ENCODE results near the gene METTL16.
"Not testable (repeated sequence)": the region's sequence is repeated elsewhere in the genome, so short reads cannot be mapped to it uniquely, and the experiment has no call there.

The METTL16 gene

GRCh38 chr17:2452216-2452750 is 59.4 kb downstream of the METTL16 start:
- no peak for DNase-seq (ENCODE audit: low spot score)

DNA sequence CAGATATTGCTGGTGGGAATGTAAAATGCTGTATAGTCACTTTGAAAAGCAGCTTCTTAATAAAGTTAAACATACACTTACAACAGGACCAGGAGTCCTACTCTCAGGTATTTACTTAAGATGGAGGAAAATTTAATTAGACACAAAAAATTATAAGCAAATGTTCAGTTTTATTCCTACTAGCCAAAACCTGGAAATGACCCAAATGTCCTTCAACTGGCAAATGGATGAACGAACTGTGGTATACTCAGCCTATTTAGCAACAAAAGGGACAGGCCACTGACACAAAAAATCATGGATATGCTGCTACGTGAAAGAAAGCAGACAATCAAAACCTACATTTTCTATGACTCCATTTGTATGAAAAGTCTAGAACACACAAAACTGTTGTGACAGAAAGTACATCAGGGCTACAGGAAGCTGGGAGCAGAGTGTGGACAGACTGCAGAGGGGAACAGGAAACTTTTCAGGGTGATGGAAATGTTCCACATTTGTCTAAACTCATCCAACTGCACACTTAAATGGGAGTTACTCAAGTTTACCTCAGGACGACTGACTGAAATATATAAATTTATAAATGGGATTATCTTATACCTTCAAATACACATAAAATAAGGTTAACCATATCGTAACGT is 61.6 kb downstream of the METTL16 start:
- no peak for DNase-seq (ENCODE audit: low spot score)

DNA sequence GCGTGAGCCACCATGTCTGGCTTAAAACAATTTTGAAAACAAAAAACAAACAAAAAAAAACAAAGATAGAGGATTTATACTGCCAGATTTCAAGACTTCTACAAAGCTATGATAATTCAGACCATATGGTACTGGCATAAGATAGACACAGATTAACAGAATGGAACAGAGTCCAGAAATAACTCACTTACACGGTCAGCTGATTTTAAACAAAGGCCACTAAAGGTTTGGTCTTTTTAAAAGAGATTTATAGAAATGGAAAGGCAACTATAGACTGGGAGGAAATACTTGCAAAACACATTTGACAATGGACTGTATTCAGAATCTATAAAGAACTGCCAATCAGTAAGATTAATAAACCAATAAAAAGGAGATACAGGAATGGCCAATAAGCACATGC is 62.2 kb downstream of the METTL16 start:
- no peak for DNase-seq (ENCODE audit: low spot score)

GRCh38 chr17:2447479-2447878 is 64.2 kb downstream of the METTL16 start:
- not testable (repeated sequence) for DNase-seq (ENCODE audit: low spot score)

DNA sequence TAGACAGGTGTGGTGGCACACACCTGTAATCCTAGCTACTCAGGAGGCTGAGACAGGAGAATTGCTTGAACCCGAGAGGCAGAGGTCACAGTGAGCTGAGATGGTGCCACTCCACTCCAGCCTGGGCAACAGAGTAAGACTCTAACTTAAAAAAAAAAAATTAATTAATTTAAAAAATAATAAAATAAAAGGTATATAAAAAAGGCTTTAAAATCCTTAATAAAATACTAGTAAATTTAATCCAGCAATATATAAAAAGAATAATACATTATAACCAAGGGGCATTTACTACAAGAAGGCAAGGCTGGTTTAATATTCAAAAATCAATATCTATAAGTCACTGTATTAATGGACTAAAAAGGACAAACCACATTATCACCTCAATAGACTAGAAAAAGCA is 66.0 kb downstream of the METTL16 start:
- no peak for DNase-seq (ENCODE audit: low spot score)

GRCh38 chr17:2444382-2444781 is 67.3 kb downstream of the METTL16 start:
- no peak for DNase-seq (ENCODE audit: low spot score)

DNA sequence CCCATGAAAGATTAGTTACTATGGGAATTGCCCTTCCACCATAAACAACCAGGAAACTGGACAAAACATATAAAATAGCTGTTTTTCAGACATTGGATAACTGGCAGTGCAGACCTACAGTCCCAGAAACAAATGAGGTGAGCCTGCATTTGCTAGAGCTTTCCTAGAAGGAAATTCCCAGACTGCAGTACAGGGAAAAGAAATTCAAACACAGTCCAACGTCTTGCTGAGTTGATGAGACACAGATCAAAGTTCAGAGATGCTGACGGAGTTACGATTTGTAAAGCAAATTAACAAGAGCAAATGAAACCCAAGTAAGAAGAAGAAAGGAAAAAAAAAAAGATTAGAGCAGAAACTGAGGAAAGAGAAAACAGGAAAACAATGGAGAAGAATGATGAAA is 69.5 kb downstream of the METTL16 start:
- no peak for DNase-seq (ENCODE audit: low spot score)

GRCh38 chr17:2440930-2441329 is 70.8 kb downstream of the METTL16 start:
- no peak for DNase-seq (ENCODE audit: low spot score)

- DNase-seq (ENCODE audit: low spot score), result not testable (repeated sequence)
Measured at GRCh38 chr17:2439997-2440396, 71.7 kb downstream of the METTL16 start.

DNA sequence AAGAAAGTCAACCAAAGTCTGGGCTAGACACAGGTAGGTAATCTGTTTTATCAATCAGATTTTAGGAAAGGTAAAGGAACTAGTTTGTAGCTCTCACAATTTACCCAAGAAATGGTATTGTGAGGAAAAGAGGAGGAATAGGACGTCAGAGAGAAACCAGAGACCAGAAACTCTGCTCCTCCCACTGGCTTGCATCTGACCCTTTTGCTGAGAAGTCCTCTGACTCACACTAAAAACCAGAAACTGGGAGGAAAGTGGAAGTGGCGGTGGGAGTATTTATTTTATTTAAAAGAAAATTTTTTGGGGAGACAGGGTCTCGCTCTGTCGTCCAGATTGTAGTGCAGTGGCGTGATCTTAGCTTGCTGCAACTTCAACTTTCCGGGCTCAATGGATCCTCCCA is 72.9 kb downstream of the METTL16 start:
- no peak for DNase-seq (ENCODE audit: low spot score)

DNA sequence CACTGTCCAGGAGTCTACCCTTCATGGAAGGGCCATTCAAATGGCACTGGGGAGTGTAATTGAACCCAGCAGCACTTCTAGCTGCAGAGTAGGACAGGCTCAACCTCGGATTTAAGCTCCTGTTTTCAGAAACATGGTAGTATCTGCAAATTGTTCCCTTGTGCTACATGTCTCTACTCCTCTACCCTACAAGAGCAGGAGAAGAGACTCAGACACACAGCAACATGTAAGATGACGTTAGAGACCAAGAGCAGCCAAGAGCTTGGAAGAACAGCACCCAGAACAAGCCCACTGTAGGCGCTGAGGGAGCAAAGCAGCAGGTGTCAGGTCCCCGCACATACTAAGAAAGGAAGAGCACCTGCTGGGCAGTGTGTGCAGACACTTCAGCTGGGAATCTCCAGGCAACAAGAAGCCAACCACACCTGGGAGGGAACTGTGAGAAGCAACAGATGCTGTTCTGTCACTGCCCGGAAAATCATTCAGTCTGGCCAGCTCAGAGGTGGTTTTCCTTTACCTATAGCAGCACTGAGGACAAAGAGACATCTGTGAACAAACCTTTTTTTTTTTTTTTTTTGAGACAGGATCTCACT is 75.3 kb downstream of the METTL16 start:
- no peak for DNase-seq (ENCODE audit: low spot score)

DNA sequence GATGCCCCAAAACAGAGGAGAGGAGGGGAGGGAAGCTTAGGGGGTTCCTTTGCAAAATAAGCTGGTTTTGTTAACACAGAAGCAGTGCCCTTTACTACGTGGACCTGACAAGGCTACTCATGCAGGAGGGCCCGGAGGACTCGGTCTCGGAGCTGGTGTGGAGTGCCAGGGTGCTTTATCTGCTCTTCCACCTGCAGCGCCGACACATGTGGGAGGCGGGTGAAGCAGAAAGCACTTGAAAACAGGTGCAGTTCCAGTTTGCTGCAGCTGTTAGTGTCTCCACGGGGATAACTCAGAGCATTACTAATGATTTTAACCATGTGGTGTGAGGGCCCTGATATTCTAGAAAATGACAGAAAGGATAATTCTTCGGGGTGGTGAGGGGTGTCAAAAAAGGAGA is 75.8 kb downstream of the METTL16 start:
- DNase-seq (ENCODE audit: low spot score), result no peak

DNA sequence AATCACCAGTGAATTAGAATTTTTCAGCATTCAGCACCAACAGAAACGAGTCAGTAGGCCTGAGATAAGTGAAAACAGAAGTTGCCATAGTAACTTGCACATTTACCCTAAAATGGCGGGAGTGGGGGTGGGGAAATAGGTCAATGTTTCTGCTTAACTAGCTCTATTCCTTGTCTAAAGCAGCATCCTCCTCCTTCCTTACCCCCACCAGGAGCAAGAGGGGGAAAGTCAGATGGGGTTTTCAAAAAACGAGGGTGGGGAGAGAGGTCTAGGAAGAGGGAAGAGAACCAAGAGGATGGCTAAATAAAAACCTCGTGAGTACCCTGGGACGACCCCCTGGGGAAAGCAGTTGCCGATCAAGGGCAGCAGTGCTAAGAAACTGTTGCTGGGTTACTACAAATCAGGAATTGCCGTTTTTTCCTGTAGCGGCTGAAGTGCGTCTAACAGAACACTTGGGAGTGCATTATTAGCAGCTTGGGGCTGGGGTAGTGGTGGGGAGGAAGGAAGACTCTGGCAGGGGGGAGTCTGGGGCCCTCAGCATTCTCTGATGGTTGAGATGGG is 76.4 kb downstream of the METTL16 start:
- peak; percentile 50 for DNase-seq (ENCODE audit: low spot score)

GRCh38 chr17:2433696-2434095 is 78.0 kb downstream of the METTL16 start:
- DNase-seq (ENCODE audit: low spot score), result no peak

GRCh38 chr17:2427910-2428309 is 83.8 kb downstream of the METTL16 start:
- DNase-seq (ENCODE audit: low spot score), result no peak

DNA sequence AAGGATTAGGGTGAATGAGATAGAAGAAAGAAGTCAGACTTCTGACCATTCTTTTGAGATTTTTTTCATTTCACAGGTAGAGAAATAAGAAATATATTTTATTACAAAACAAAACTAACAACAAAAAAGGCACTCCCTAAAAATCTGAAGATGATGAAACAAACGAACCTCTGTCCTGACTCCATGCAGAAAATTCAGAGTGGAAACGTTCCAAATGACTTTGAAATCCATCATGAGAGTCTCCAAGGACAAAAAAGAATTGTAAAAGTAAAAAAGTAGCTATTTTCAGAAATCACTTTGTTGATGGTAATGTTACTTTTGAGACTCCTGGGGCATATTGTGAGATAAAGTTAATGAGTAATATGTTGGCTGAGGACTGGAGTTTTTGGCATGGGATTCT is 84.5 kb downstream of the METTL16 start:
- DNase-seq (ENCODE audit: low spot score), result no peak

DNA sequence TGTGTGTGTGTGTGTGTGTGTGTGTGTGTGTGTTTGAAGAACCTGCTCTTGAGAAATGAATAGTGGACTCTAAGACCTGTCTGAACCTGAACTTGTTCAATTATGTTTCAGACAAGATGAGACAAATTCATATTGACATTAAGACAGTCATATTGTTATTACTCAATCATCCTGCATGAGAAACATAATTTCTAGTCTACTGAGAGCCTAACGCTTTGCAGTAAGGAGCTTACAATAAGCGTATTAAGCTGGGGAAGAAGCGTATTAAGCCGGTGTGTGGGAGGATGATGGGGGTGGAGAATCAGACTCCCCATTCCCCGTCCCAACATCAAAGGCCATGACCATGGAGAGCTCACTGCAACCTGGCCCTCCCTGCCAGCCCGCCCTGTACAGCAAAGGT is 88.4 kb downstream of the METTL16 start:
- no peak for DNase-seq (ENCODE audit: low spot score)

GRCh38 chr17:2421315-2422147 is 90.2 kb downstream of the METTL16 start:
- no peak for DNase-seq (ENCODE audit: low spot score)

GRCh38 chr17:2420176-2420575 is 91.5 kb downstream of the METTL16 start:
- no peak for DNase-seq (ENCODE audit: low spot score)

- DNase-seq (ENCODE audit: low spot score), result no peak
Measured at GRCh38 chr17:2419486-2419885, 92.2 kb downstream of the METTL16 start.

GRCh38 chr17:2418572-2418971 is 93.1 kb downstream of the METTL16 start:
- DNase-seq (ENCODE audit: low spot score), result no peak

DNA sequence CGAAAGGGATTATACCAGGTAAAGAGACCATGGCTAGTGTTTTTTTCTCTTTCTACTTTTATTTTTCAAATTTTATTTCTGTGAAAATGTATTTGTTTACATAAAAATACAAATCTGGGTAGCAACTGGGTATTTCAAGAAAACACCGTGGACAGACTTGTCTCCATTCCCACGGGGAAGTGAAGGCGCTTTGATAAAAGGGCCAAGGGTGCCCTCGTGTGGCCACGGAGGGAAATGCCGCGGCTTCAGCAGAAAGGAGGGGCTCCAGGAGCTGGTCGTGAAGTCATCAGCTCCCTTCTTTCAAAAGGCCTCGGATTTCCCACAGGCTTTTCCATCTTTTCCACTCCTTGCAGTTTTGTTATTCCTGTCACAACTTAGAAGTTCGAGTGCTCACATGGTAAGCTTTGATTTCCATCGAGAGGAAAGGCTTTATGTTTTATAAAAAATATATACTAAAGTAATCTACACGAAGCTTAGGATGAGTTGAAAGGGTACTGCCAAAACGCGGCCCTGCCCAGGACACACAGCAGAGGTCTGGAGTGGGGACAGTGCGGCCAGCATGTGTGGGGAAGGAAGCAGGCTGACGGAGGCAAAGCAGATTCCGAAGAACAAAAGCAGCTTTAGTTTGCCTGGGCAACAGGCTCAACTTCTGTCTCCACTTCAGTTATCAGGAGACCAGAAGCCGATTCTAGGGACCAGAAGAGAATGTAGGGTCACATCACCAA is 95.5 kb downstream of the METTL16 start:
- DNase-seq (ENCODE audit: low spot score), result peak; percentile 91
